NB4 (cell line): ENCODE measurements around the gene SMYD5.

Source experiments
- DNase-seq: peaks from one replicate; pipeline ENCODE4 v3.0.0; 2010; ENCODE audit warnings: low read depth
- H3K4me3 ChIP-seq: one replicate; pipeline ENCODE4 v1.5.1; 2011; ENCODE audit warnings: mild to moderate bottlenecking, low read depth, low read length, moderate library complexity
- CTCF ChIP-seq: IDR thresholded peaks from one replicate; pipeline ENCODE4 v1.5.1; 2012; ENCODE audit warnings: low read depth, low read length
- MAX ChIP-seq: IDR thresholded peaks from 2 replicates; pipeline ENCODE4 v1.6.1; 2011; ENCODE audit warnings: low read depth, low read length
- MYC ChIP-seq: IDR thresholded peaks from 2 replicates; pipeline ENCODE4 v1.6.1; 2011; ENCODE audit warnings: low read depth, low read length
- POLR2A ChIP-seq: IDR thresholded peaks from 2 replicates; pipeline ENCODE4 v1.6.1; 2011; ENCODE audit warnings: mild to moderate bottlenecking; ENCODE audit not compliant: insufficient read length; ENCODE audit errors: extremely low read depth

Gene SMYD5

DNA sequence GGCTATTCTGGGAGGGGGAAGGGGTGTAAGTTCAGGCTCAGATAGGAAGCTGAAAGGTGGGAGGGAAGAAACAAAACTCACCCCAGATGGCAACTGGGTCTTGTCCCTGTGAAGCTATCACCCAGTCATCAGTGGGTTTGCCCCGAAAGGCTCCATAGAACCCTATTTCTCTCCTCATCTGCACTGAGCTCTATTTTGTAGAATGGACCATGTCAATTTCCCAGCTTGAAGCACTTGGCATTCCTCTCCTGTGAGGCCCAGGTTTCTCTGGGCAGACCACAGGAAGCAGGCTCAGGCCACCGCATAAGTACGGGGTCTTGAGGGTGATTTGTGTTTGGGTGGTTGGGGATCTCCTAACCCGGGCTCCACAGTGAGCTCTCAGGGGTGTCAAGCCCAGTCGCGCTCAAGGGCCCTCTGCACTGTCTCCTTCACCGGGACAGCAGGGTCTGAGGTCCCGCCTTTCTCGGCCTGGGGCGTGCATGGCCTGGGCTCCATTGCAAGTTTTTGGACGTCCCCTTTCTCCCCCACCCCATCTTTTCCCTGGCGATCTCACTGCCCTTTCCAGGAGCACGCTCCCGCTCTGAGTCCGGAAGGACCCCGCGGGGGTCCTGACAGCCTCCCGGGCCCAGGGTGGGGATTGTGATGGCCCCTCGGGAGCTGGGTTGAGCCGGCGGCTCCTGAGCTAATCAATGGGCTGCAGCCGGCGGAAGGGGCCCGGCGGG lies 38.9 kb upstream of the SMYD5 start:
- DNase-seq = no peak
- TF ChIP-seq POLR2A (no peak), CTCF (no peak), MYC (no peak)
- no peak overlapping the region for H3K4me3 ChIP-seq

DNA sequence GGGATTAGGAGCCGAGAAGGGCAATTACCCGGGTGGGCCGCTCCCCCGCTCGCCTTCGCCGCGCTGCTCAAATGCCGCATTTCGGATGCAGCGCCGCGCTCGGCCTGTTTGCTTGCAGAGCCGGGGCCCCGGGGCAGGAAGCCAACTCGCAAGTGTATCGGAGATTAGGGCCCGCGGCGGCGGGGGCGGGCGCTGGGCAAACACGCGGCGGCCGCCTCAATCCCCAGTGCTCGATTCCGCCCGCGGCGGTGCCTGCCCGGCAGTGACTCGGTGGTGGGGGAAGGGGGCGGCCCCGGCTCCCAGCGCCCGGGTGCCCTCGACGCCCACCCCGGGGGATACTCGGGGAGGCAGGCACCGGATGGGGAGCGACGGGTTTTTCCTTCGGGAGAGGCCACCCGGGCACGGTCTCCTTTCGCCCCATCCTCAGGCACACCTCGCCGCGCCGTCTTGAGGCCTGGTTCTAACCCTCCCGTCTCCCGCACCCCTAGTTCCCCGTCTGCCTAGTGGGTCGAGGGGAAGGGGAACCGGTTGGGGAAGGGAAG lies 38.3 kb upstream of the SMYD5 start:
- TF ChIP-seq MYC (no peak), MAX (no peak), CTCF (no peak), POLR2A (no peak)
- DNase-seq = peak; percentile 85
- H3K4me3 ChIP-seq = no peak overlapping the region

DNA sequence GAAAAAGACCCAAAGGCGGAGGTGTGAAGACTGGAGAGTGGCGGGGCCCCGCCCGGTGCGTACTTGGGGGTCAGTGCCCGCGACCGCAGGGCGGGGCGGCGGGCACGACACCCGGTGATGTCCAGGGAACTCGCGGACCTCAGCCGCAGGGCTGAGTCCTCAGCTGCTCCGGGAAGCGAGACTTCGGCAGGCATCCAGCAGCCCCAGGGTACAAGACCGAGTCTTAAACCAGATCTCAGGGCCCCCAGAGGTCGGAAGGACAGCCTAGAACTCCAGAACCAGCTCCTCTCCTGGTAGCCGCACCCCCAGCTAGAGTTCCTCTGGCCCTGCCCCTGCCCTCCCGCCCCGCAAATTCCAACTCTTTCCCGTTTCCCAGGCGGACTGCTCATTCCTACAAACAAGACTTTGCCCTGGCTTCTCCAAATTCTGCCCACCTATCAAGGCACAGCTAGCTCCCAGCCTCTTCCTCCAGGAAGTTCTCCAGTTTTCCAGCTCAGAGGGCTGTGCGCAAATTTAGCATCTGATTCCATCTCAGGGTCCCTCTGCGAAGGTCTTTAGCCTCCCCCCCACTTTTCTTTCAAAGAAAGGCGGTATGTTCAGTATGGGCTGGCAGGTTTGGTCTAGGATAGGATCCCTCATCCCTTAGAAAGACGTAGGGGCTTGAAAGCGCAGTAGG lies 37.7 kb upstream of the SMYD5 start:
- DNase-seq = peak; percentile 29
- no peak for TF ChIP-seq MAX
- TF ChIP-seq CTCF = no peak
- no peak for TF ChIP-seq POLR2A
- TF ChIP-seq MYC = no peak
- H3K4me3 ChIP-seq = no peak overlapping the region

DNA sequence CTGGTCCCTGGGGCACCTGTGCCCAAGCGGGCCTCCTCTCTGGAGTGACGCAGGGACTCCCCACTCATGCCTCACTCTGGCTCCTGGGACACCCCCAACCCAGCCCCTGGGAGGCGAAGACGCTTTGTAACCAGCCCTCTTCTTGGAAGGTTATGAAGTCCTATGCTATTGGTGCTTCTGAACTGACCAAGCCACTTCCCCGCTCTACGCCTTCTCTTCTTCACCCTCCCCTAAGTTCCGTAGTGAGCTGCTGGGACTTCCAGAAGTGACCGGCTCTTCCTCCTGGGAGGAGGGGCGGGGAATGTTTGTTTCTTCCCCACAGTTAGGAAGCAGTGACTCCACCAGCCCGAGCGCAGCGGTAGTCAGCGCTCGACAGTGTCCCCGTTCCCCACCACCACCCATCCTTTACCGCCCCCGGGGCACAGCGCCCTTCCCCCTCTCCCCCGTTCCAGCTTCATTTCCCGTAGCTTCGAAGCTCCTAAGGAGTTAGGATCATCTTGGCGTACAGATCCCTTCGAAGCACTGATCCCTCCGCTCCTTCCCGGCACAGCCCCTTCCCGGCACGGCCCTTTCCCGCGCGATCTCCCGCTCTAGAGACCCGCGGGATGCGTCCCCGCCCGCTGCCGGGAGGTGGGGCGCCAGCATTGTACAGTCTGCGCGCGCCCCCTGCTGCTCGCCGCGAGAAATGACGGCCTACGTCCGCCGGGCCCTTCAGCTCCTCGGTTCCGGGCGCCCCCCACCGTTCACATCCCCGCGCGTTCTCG lies 37.0 kb upstream of the SMYD5 start:
- no peak for TF ChIP-seq MAX
- peak; percentile 73 for TF ChIP-seq CTCF
- TF ChIP-seq POLR2A = no peak
- TF ChIP-seq MYC = no peak
- peak; percentile 88 for DNase-seq
- peak overlapping the region; percentile 43 for H3K4me3 ChIP-seq

- no peak for DNase-seq
- TF ChIP-seq POLR2A (no peak), MYC (no peak), CTCF (peak; percentile 10)
- no peak overlapping the region for H3K4me3 ChIP-seq
Observed at GRCh38 chr2:73177645-73178255, 36.3 kb upstream of the SMYD5 start.
